MCF 10A (cell line): ENCODE measurements around the gene BDKRB2. TPM values are rescaled to one million over a fixed set of nuclear protein-coding genes. Genes with fewer than 3 reads are reported as not detected.

Source experiments
- BruUV-seq: library from RNA; stranded (reverse); fragments of 400-500 nt; replicated peaks from 2 replicates; lab custom pipeline; 2021; lab: Mats Ljungman, UMichigan
- CTCF ChIA-PET: fragments of 300-600 bp; sonication (Branson Sonifier 250); formaldehyde crosslinking; extraction: SDS; loops from one replicate; lab custom pipeline; 2021; ENCODE audit warnings: antibody characterized with exemption, inconsistent platforms; lab: Yijun Ruan, JAX
- POLR2A ChIA-PET: fragments of 300-600, 350-650 bp; sonication (Branson Sonifier 250); formaldehyde crosslinking; extraction: SDS; loops from one replicate; lab custom pipeline; 2020; ENCODE audit warnings: antibody characterized with exemption, inconsistent platforms; lab: Yijun Ruan, JAX
- DNase-seq: peaks from one replicate; pipeline ENCODE4 v3.0.0-alpha.2; 2018; ENCODE audit not compliant: unreplicated experiment
- H3K27ac Mint-ChIP-seq: one replicate; pipeline ENCODE4 v1.8.0; 2022; ENCODE audit warnings: mild to moderate bottlenecking, low read depth, mixed read lengths; ENCODE audit not compliant: unreplicated experiment
- H3K27me3 Mint-ChIP-seq: one replicate; pipeline ENCODE4 v1.8.0; 2022; ENCODE audit warnings: mixed read lengths; ENCODE audit not compliant: insufficient read depth, unreplicated experiment
- H3K36me3 Mint-ChIP-seq: one replicate; pipeline ENCODE4 v1.8.0; 2022; ENCODE audit warnings: mild to moderate bottlenecking, moderate library complexity, mixed read lengths; ENCODE audit not compliant: insufficient read depth, unreplicated experiment
- H3K4me1 Mint-ChIP-seq: one replicate; pipeline ENCODE4 v1.8.0; 2022; ENCODE audit warnings: mixed read lengths; ENCODE audit not compliant: insufficient read depth, unreplicated experiment
- H3K4me3 Mint-ChIP-seq: one replicate; pipeline ENCODE4 v1.8.0; 2022; ENCODE audit warnings: mild to moderate bottlenecking, moderate library complexity, mixed read lengths; ENCODE audit not compliant: unreplicated experiment
- H3K9me3 Mint-ChIP-seq: one replicate; pipeline ENCODE4 v1.8.0; 2022; ENCODE audit warnings: mixed read lengths; ENCODE audit not compliant: unreplicated experiment
- CTCF ChIP-seq: fragments of 200-600 bp; IDR thresholded peaks from one replicate; pipeline ENCODE4 v1.8.0; 2022; ENCODE audit warnings: antibody characterized with exemption, mild to moderate bottlenecking; ENCODE audit not compliant: unreplicated experiment
- intact Hi-C: fragments of 100-400 bp; cut with micrococcal nuclease; formaldehyde crosslinking; loops from 2 replicates; pipeline ENCODE4 v1.14.1; 2022
- total RNA-seq: library from RNA; stranded (reverse); gene quantifications from 2 replicates; pipeline ENCODE4 v1.2.3, GENCODE V29; 2022

BDKRB2 gene
- total RNA-seq, 1 experiment from 2014 or later, result 2.8 TPM

GRCh38 chr14:96170961-96171592 lies 33.6 kb upstream of the BDKRB2 start:
- H3K4me3 Mint-ChIP-seq, result no peak overlapping the region
- no peak for DNase-seq
- no peak overlapping the region for H3K27ac Mint-ChIP-seq
- peaks cover 9% of the 10 kb centered on the region for H3K4me1 Mint-ChIP-seq
- H3K9me3 Mint-ChIP-seq, result no peaks in the 10 kb centered on the region
- peaks cover 54% of the 10 kb centered on the region for H3K27me3 Mint-ChIP-seq
- H3K36me3 Mint-ChIP-seq, result no peaks in the 10 kb centered on the region
- TF ChIP-seq CTCF, result no peak
- ChIA-PET CTCF (no interaction called here), POLR2A (interaction anchor here (0.6 kb wide), 1 partner anchor 77 kb away, joined by 3 read pairs; no protein-coding TSS in a partner anchor)
- BruUV-seq, result no TSS peak
- intact Hi-C loops, result no loop called here

GRCh38 chr14:96173636-96174475 lies 30.8 kb upstream of the BDKRB2 start:
- Mint-ChIP-seq H3K27ac (no peak overlapping the region), H3K27me3 (peaks cover 54% of the 10 kb centered on the region), H3K4me1 (peaks cover 20% of the 10 kb centered on the region), H3K36me3 (no peaks in the 10 kb centered on the region), H3K9me3 (no peaks in the 10 kb centered on the region), H3K4me3 (no peak overlapping the region)
- ChIA-PET POLR2A (no interaction called here), CTCF (interaction anchor here (0.8 kb wide), 1 partner anchor 15 kb away, joined by 5 read pairs; no protein-coding TSS in a partner anchor)
- no peak for TF ChIP-seq CTCF
- intact Hi-C loops, result no loop called here
- no TSS peak for BruUV-seq
- DNase-seq, result no peak

GRCh38 chr14:96176275-96176674 lies 28.4 kb upstream of the BDKRB2 start:
- BruUV-seq, result no TSS peak
- Mint-ChIP-seq H3K4me1 (peaks cover 25% of the 10 kb centered on the region), H3K9me3 (no peaks in the 10 kb centered on the region), H3K4me3 (no peak overlapping the region), H3K27ac (peak overlapping the region; percentile 21), H3K36me3 (no peaks in the 10 kb centered on the region), H3K27me3 (peaks cover 29% of the 10 kb centered on the region)
- DNase-seq, result no peak
- TF ChIP-seq CTCF, result no peak
- CTCF ChIA-PET, result no interaction called here
- POLR2A ChIA-PET, result interaction anchor here (1.1 to 1.9 kb wide), 3 partner anchors 31 to 71 kb away, joined by 3 to 5 read pairs (median 5); no protein-coding TSS in a partner anchor
- intact Hi-C loops, result no loop called here

GRCh38 chr14:96176811-96177211 lies 27.8 kb upstream of the BDKRB2 start:
- H3K4me1 Mint-ChIP-seq, result peaks cover 25% of the 10 kb centered on the region

More at GRCh38 chr14:96176811-96177211, 27.8 kb upstream of the BDKRB2 start:
- ChIA-PET CTCF (interaction anchor here (0.7 kb wide), 1 partner anchor 73 kb away, joined by 3 read pairs; no protein-coding TSS in a partner anchor), POLR2A (interaction anchor here (1.1 to 1.9 kb wide), 4 partner anchors 27 to 71 kb away, joined by 3 to 5 read pairs (median 4); partner anchors contain the start of gene BDKRB2)
- TF ChIP-seq CTCF, result no peak
- H3K36me3 Mint-ChIP-seq, result no peaks in the 10 kb centered on the region
- H3K27ac Mint-ChIP-seq, result no peak overlapping the region
- no peak overlapping the region for H3K4me3 Mint-ChIP-seq
- no peaks in the 10 kb centered on the region for H3K9me3 Mint-ChIP-seq
- intact Hi-C loops, result no loop called here
- H3K27me3 Mint-ChIP-seq, result peaks cover 26% of the 10 kb centered on the region
- BruUV-seq, result no TSS peak
- peak; percentile 71 for DNase-seq
